ENCODE results near the gene CPT1A.

Gene CPT1A

DNA sequence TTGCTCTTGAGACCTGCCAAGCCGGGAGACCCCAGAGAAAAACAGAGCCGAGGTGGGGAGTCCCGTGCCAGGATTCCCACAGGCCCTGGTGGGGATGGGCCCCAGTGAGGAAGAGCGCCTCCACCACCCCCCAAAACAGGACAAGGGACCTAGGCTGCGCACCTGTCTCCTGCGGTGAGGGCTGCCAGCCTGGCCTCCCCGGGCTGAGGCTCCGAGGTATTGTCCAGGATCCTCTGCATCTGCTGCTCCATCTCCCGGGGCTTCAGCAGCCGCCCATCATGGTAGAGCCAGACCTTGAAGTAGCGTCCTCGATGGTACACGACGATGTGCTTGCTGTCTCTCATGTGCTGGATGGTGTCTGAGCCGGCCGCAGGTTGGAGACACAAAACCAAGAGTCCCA lies 57.1 kb downstream of the CPT1A start:
- DNase-seq, result no peak

DNA sequence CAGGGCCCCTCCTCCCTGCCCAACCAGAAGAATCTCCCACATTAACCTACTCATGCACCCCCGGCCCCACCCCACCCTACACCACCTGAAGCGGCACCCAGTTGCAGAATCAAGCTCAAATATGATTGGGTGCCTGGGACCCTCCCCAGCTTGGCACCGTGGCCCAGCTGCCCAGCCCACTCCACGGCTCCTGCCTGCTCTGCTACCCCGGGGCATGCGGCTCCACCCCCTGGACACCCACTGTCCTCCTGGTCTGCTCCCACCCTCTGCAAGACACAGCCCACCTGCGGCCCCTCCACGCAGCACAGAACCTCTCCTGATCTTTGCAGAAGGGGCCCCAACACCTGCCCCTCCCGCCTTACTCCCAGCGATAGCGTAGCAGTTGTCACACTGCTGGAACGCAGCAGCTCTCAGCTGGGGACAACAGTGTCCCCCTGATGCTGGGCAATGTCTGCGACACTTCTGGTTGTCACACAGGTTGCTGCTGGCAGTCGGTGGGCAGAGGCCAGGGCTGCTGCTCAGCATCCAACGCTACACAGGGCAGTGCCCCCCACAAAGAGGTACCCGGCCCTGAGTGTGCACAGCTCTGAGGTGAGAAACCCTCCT lies 58.4 kb downstream of the CPT1A start:
- DNase-seq, result no peak

DNA sequence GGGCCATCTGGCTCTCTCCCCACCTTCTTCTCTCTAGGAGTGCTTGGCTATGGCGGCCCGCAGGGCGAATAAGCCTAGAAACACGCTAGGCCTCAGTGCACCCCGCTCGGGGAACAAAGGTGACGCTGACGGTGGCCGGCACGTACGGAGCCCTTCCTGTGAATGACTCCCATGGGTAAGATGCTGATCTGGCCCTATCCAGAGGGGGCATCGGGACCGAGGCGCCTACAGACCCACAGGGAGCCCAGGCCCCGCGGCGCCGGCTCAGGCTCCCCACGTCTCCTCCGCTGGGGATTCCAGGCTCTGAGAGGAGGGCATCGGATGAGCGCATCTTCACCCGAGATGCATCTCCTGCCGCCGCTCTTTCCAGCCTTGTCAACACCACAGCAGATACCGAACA lies 59.0 kb downstream of the CPT1A start:
- DNase-seq, result no peak

DNA sequence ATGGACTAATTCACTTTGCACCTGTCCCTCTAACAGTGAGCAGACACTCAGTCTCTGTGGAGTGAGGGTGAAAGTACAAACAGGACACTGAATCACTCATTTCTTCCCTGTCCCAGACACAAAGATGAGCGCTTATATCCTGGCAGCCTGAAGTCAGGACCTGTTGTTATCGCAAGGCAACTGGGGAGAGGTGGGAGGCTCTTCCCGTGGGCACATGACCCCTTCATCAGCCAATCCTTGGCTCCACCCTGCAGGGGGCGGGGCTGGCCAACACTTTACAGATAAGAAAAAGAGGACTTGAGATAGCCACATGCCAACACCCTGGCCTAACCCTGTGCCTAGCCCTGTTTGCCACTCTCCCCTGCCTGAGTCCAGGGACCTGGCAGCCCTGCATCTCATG lies 60.9 kb downstream of the CPT1A start:
- DNase-seq, result no peak

- DNase-seq, result no peak
These were observed 63.5 kb downstream of the CPT1A start for GRCh38 chr11:68778205-68778604.

DNA sequence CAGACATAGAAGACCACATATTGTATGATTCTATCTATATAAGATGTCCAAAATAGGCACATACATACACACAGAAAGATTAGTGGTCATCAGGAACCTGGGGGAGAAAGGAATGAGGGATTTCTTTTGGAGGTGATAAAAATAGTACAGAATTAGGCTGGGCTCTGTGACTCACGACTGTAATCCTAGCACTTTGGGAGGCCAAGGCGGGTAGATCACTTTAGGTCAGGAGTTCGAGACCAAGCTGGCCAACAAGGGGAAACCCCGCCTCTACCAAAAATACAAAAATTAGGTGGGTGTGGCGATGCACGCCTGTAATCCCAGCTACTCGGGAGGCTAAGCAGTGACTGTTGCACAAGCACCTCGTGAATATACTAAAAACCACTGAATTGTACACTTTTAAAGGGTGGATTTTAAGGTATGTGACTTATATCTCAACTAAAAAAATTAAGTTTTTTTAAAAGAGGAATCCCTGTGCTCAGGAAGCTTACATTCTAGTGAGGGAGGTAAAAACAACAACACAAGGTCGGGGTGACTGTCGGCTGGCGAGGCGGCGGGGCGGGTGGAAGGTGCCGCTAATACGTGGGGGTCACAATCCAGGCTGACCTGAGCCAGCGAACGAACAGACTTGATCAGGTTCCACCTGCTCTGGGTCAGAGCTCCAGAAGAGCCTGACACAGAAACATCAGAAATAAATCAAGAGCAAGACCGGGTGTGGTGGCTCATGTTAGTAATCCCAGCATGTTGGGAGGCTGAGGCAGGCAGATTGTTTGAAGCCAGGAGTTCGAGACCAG lies 65.1 kb downstream of the CPT1A start:
- no peak for DNase-seq

DNA sequence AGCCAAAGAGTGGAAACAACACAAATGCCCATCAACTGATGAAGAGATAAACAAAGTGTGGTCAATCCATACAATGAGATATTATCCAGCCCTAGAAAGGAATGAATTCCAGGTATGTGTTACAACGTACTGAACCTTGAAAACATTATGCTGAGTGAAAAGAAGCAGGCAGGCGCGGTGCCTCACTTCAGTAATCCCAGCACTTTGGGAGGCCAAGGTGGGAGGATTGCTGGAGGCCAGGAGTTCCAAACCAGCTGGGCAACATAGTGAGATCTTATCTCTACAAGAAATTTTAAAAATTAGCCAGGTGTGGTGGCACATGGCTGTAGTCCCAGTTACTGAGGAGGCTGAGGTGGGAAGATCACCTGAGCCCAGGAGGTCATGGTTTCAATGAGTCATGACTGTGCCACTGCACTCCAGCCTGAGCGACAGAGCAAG lies 65.7 kb downstream of the CPT1A start:
- DNase-seq, result no peak

DNA sequence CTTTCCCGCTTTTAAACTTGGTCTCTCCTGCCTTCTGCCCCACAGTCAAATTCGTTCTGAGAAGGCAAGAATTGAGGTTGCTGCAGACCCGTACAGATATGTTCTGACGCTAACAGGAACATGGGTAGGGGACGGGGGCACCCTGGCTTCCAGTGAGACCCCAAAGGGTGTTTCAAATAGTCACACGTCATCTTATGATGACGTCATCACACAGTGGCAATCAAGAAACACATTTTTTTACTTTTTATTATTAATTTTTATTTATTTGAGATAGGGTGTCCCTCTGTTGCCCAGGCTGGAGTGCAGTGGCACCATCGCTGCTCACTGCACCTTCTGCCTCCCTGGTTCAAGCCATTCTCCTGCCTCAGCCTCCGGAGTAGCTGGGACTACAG lies 67.5 kb downstream of the CPT1A start:
- DNase-seq, result no peak

GRCh38 chr11:68773521-68774193 lies 68.1 kb downstream of the CPT1A start:
- DNase-seq, result no peak

- DNase-seq, result no peak
These were observed 68.8 kb downstream of the CPT1A start for GRCh38 chr11:68772936-68773335.

DNA sequence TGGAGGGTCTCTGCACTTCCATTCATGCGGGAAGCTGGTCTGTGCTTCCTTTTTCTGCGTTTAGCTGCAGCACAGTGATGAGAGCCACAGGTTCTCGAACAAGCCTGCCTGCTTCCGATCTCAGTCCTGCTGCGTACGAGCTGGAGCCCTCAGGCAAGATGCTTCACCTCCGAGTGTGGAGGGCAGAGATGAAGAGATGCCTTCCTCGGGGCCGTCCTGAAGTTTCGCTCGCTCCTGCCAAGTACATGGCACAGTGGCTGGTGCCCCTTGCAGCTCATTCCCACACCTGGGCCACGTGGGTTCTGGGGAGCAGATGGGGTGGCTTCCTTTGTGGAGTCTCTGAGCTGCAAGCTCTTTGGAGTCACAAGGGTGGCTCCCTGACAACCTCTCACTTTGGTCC lies 70.9 kb downstream of the CPT1A start:
- no peak for DNase-seq

DNA sequence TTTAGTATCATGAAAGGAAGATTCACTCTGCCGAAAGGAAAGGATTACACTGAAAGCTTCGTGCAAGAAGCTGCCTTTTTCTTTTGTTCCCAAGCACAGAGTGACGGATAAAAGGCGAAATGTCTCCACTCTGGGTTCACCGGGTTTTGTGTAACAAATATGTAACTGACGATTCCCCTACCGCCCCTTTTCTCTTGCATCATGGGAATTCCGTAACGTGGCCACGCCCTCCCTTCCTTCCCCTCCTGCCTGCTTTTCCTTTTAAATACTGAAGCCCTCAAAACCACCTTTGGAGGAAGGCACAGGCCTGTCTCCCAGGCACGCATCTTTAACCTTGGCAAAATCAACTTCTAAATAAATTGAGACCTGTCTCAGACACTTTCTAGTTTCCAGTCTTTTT lies 74.0 kb downstream of the CPT1A start:
- no peak for DNase-seq

GRCh38 chr11:68766786-68767185 lies 74.9 kb downstream of the CPT1A start:
- DNase-seq, result no peak

DNA sequence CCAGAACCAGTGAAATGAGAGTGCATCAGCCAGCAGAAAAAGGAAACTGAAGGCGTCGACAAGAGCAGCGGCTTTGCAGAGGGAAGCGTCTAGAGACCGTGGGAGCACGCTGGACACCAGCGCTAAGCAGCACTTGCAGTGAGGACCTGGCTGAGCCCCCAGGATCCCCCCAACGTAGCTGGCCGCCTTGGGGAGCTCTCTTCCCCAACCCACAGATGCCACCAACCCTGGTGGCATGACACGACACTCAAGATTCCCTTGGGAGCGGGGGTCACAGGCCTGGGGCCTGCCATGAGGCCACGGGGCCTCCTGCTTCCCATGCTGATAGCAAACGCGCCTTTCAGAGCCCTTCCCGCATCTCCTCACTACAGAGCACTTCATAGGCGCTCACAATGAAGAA lies 77.0 kb downstream of the CPT1A start:
- no peak for DNase-seq

DNA sequence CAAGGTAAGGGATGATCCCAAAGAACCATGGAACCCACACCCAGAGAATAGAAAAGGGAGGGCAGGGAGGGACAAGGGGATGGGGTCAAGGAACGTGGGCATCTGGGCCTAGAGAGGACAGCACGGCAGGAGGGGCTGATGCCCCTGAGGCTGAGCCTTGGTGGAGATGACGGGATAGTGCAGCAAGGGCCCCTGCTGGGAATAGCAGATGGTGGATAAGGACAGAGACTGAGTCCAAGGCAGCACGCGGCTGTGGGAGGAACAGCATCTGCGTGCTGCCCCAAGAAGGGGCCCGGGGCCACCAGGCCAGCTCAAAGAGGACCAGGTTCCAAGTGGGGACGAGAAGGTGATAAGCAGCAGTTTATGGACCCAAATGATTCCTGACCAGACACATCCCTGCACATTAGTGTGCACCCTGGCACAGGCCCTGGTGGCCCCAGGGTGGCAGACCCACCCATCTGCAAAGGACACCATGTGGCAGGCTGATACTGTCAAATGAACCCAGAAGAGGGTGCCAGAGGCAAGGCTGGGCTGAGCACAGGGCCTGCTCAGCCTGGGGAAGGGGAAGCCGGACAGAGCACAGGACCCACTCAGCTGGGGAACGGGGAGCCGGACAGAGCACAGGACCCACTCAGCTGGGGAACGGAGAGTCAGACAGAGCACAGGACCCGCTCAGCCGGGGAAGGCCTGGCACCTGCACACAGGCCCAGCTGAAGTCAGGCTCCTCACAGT lies 77.6 kb downstream of the CPT1A start:
- DNase-seq, result no peak

DNA sequence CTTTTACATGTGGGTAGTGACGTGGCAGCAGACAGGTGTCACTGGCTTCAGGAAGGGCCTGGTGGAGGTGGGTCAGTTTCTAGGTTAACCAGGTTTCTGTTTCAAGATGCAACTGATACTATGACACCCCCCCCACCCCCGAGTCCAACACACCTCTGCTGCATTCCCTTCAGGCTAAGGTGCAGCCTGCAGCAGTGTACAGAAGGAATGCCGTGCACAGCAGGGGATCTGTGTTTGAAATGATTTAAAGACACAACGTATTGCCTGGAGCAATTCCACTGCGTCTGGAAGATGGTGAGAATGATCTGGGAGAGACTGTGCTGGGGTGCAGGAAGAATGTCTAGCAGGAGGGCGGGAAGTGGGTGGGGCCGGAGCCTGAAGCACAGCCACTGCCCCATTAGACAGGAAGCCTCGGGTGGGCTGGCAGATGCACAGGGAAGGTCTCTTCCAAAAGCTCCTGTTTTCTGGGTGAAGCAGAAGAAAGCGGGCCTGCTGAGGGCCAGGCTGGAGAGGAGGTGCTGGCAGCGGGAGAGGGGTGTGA lies 78.5 kb downstream of the CPT1A start:
- DNase-seq, result no peak

DNA sequence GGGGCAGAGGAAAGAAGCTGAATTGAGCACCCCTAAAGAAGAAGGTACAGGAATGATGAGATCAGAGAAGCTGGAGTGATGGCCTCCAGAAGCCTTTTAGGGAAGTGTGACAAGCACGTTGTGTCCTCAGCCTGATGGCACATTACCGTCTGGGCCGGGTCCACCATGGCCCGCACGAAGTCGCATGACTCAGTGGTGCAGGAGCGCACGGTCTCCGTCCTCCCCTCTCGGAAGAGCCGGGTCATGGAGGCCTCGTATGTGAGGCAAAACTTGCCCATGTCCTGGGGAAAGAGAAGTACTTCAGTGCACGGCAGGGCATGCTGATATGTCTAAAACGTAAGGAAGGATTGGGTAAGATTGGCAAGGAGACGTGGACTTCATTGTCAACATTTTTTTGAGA lies 79.2 kb downstream of the CPT1A start:
- DNase-seq, result no peak

GRCh38 chr11:68761801-68762200 lies 79.9 kb downstream of the CPT1A start:
- no peak for DNase-seq

DNA sequence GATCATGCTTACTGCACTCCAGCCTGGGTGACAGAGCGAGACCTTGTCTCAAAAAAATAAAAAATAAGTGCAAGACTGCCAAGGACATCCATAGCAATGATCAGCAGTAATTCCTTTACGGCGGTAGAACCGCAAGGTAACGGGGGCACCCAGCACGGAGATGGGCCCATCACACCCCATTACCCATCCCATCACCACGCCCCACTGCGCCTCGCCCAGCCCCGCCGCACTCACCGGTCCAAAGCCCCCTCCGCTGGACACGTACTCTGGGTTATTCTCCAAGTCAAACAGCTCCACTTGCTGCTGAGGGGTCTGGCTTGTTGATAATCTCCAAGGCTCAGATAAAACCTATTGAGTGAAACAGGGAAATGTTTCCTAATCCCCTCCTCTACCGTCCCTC lies 81.7 kb downstream of the CPT1A start:
- no peak for DNase-seq

DNA sequence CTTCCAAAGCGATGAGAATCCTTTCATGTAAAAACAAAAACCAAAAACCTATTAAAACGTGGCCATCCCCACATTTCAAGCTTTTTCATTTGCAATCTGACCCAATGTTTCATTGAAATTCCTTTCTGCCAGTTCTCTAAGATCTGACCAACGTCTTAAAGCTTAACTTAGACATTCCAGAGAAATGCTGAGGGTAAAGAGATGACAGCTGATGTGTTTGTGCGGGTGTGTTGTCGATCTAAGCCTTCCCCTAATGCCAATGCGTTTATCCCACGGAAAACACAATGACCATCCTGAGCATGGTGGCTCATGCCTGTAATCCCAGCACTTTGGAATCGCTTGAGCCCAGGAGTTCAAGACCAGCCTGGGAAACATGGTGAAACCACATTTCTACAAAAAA lies 84.0 kb downstream of the CPT1A start:
- no peak for DNase-seq

DNA sequence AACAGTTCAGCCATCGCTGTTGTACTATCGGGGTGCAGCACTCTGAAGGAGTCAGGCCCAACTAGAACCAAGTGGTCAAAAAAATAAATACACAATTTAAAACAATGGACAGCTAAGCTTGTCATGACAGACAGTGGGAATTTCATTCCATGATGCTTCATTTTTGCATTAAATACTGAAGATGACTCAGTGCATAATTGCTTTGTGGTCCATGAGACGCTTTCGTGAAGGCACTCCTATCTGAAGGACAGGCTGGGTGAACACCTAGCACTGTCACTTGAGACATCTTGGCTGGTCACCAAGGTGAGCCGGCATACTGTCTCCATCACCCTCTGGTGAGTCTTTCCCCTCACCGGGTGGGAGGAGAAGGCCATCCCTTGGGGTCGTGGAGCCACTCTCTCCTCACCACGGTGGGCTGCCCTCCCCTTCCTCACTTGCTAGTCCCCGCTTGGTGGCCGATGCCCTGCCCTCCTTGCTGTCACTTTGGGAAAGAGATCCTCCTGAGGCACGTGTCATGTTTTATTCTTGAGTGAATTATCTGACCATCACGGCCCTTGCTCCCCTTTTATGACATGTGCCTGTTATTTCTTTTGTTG lies 85.4 kb downstream of the CPT1A start:
- no peak for DNase-seq

GRCh38 chr11:68753300-68753699 lies 88.4 kb downstream of the CPT1A start:
- DNase-seq, result no peak

Measured in T-helper 1 cell (primary cell).